Measurements from ENCODE around the gene REG4. TPM values are rescaled to one million over a fixed set of nuclear protein-coding genes. Genes with fewer than 3 reads are reported as not detected.

Gene REG4
- total and polyA plus RNA-seq, 2 donors (not counting 1 experiment from before 2014, with no cell fraction given) = not detected

GRCh38 chr1:119782631-119783325 lies 28.5 kb downstream of the REG4 start:
- no peak overlapping the region for H3K4me2 ChIP-seq (ENCODE audit: extremely low read depth, insufficient read depth, low read length)
- H3K9me3 ChIP-seq (ENCODE audit: control insufficient read depth, insufficient read depth, low read depth, low read length) = no peaks in the 10 kb centered on the region
- H3K27ac ChIP-seq (ENCODE audit: insufficient read depth, low read length) = no peak overlapping the region
- peaks cover 2% of the 10 kb centered on the region for H3K27me3 ChIP-seq (ENCODE audit: control insufficient read depth, insufficient read depth, low read length)
- no peak overlapping the region for H3K4me3 ChIP-seq (replicated peaks in 1 of 4; ENCODE audit: control extremely low read depth in 1 of 4, insufficient read depth in 1 of 4, low read depth in 3 of 4, low read length in 4 of 4)
- H4K20me1 ChIP-seq (ENCODE audit: control insufficient read depth, extremely low read depth, insufficient read depth, low read length) = no peaks in the 10 kb centered on the region
- H3K36me3 ChIP-seq (ENCODE audit: control insufficient read depth, insufficient read depth, low read length) = no peaks in the 10 kb centered on the region
- no peaks in the 10 kb centered on the region for H3K79me2 ChIP-seq (ENCODE audit: control insufficient read depth, insufficient read depth, low read length)
- no peak overlapping the region for H3K9ac ChIP-seq (ENCODE audit: insufficient read depth, low read length)
- no peaks in the 10 kb centered on the region for H3K4me1 ChIP-seq (ENCODE audit: control insufficient read depth, extremely low read depth, insufficient read depth, low read length)
- no peak for TF ChIP-seq CTCF (conservative IDR thresholded peaks at IDR 0.05 in 1 of 2, IDR thresholded peaks at IDR 0.05 in 1 of 2; ENCODE audit: low read depth in 1 of 2, low read length in 2 of 2)
- TF ChIP-seq EZH2 (IDR thresholded peaks at IDR 0.05; ENCODE audit: low read length, missing control alignments) = no peak
- DNase-seq (ENCODE audit: low read depth in 2 of 2) = no peak
- H2AFZ ChIP-seq (ENCODE audit: low read length) = no peak overlapping the region

- no peaks in the 10 kb centered on the region for H3K79me2 ChIP-seq (ENCODE audit: control insufficient read depth, insufficient read depth, low read length)
- no peaks in the 10 kb centered on the region for H3K36me3 ChIP-seq (ENCODE audit: control insufficient read depth, insufficient read depth, low read length)
- H3K4me2 ChIP-seq (ENCODE audit: extremely low read depth, insufficient read depth, low read length) = no peak overlapping the region
- H2AFZ ChIP-seq (ENCODE audit: low read length) = no peak overlapping the region
- no peak overlapping the region for H3K4me3 ChIP-seq (replicated peaks in 1 of 4; ENCODE audit: control extremely low read depth in 1 of 4, insufficient read depth in 1 of 4, low read depth in 3 of 4, low read length in 4 of 4)
- no peaks in the 10 kb centered on the region for H3K4me1 ChIP-seq (ENCODE audit: control insufficient read depth, extremely low read depth, insufficient read depth, low read length)
- H4K20me1 ChIP-seq (ENCODE audit: control insufficient read depth, extremely low read depth, insufficient read depth, low read length) = no peaks in the 10 kb centered on the region
- TF ChIP-seq EZH2 (IDR thresholded peaks at IDR 0.05; ENCODE audit: low read length, missing control alignments) (no peak), CTCF (conservative IDR thresholded peaks at IDR 0.05 in 1 of 2, IDR thresholded peaks at IDR 0.05 in 1 of 2; ENCODE audit: low read depth in 1 of 2, low read length in 2 of 2) (no peak)
- H3K9ac ChIP-seq (ENCODE audit: insufficient read depth, low read length) = no peak overlapping the region
- H3K27me3 ChIP-seq (ENCODE audit: control insufficient read depth, insufficient read depth, low read length) = peaks cover 2% of the 10 kb centered on the region
- no peaks in the 10 kb centered on the region for H3K9me3 ChIP-seq (ENCODE audit: control insufficient read depth, insufficient read depth, low read depth, low read length)
- H3K27ac ChIP-seq (ENCODE audit: insufficient read depth, low read length) = no peak overlapping the region
- DNase-seq (ENCODE audit: low read depth in 2 of 2) = no peak
Measured at GRCh38 chr1:119781434-119782210, 29.6 kb downstream of the REG4 start.

- no peak overlapping the region for H3K27ac ChIP-seq (ENCODE audit: insufficient read depth, low read length)
Measured at GRCh38 chr1:119779869-119780356, 31.3 kb downstream of the REG4 start.

More at GRCh38 chr1:119779869-119780356, 31.3 kb downstream of the REG4 start:
- Histone ChIP-seq H3K27me3 (ENCODE audit: control insufficient read depth, insufficient read depth, low read length) (peaks cover 2% of the 10 kb centered on the region), H3K4me2 (ENCODE audit: extremely low read depth, insufficient read depth, low read length) (peak overlapping the region; percentile 75), H3K9ac (ENCODE audit: insufficient read depth, low read length) (no peak overlapping the region), H4K20me1 (ENCODE audit: control insufficient read depth, extremely low read depth, insufficient read depth, low read length) (no peaks in the 10 kb centered on the region), H3K4me3 (replicated peaks in 1 of 4; ENCODE audit: control extremely low read depth in 1 of 4, insufficient read depth in 1 of 4, low read depth in 3 of 4, low read length in 4 of 4) (peak overlapping the region in 3 of 4 experiments; percentile 19 to 38 (median 30)), H3K79me2 (ENCODE audit: control insufficient read depth, insufficient read depth, low read length) (no peaks in the 10 kb centered on the region), H3K36me3 (ENCODE audit: control insufficient read depth, insufficient read depth, low read length) (no peaks in the 10 kb centered on the region), H3K9me3 (ENCODE audit: control insufficient read depth, insufficient read depth, low read depth, low read length) (no peaks in the 10 kb centered on the region), H3K4me1 (ENCODE audit: control insufficient read depth, extremely low read depth, insufficient read depth, low read length) (no peaks in the 10 kb centered on the region), H2AFZ (ENCODE audit: low read length) (peak overlapping the region; percentile 78)
- DNase-seq (ENCODE audit: low read depth in 2 of 2) = peak in 1 of 2 donors; percentile 87
- TF ChIP-seq EZH2 (IDR thresholded peaks at IDR 0.05; ENCODE audit: low read length, missing control alignments) (no peak), CTCF (conservative IDR thresholded peaks at IDR 0.05 in 1 of 2, IDR thresholded peaks at IDR 0.05 in 1 of 2; ENCODE audit: low read depth in 1 of 2, low read length in 2 of 2) (no peak)

All from fibroblast of lung (primary cell).